HFFc6 (cell line): Measurements from ENCODE around the gene NGEF. TPM values are rescaled to one million over a fixed set of nuclear protein-coding genes. Genes with fewer than 3 reads are reported as not detected.

Experiments used
- DNase-seq: peaks from one replicate; pipeline ENCODE4 v3.0.0-alpha.2; 2018
- H3K27ac Mint-ChIP-seq: 2 replicates; pipeline ENCODE4 v1.8.0; 2020; ENCODE audit warnings: mild to moderate bottlenecking, mixed read lengths
- H3K27me3 Mint-ChIP-seq: 2 replicates; pipeline ENCODE4 v1.8.0; 2021; ENCODE audit warnings: mild to moderate bottlenecking, moderate library complexity, mixed read lengths; ENCODE audit not compliant: insufficient read depth
- H3K36me3 Mint-ChIP-seq: 2 replicates; pipeline ENCODE4 v1.8.0; 2021; ENCODE audit warnings: low read depth, mixed read lengths
- H3K4me1 Mint-ChIP-seq: 2 replicates; pipeline ENCODE4 v1.8.0; 2020; ENCODE audit warnings: low read depth, mixed read lengths
- H3K4me3 Mint-ChIP-seq: 2 replicates; pipeline ENCODE4 v1.8.0; 2020; ENCODE audit warnings: mild to moderate bottlenecking, moderate library complexity, mixed read lengths
- H3K9me3 Mint-ChIP-seq: 2 replicates; pipeline ENCODE4 v1.8.0; 2020; ENCODE audit warnings: mild to moderate bottlenecking, mixed read lengths
- CTCF ChIP-seq: fragments of 200-600 bp; sonication (generic); IDR thresholded peaks from 2 replicates; pipeline ENCODE4 v1.5.0; 2021; ENCODE audit warnings: antibody characterized with exemption, mild to moderate bottlenecking
- total RNA-seq, 6 experiments: library from RNA; stranded (reverse); fragmentation: NEBNext Ultra II Directional; extraction: Animal tissue kit (Norgen Biotek cat#: 25700); gene quantifications; 2 replicates in 1 of 6; 3 replicates in 5 of 6; pipeline ENCODE4 v1.2.3, GENCODE V29; 2021

Gene NGEF
- total RNA-seq, 6 experiments from 2014 or later: 0.20 to 0.36 (median 0.28) TPM; not detected in 3

GRCh38 chr2:233031556-233032500, 18.8 kb upstream of the NGEF start:
- Mint-ChIP-seq H3K4me1 (peaks cover 43% of the 10 kb centered on the region), H3K4me3 (no peak overlapping the region), H3K9me3 (peaks cover 4% of the 10 kb centered on the region), H3K27ac (no peak overlapping the region), H3K27me3 (no peaks in the 10 kb centered on the region; the same call in 1 of the 2 replicates), H3K36me3 (no peaks in the 10 kb centered on the region)
- no peak for TF ChIP-seq CTCF
- no peak for DNase-seq

- no peaks in the 10 kb centered on the region; the same call in none of the 2 replicates for H3K27me3 Mint-ChIP-seq
- no peak for TF ChIP-seq CTCF
- H3K9me3 Mint-ChIP-seq: no peaks in the 10 kb centered on the region
- H3K4me1 Mint-ChIP-seq: peaks cover 57% of the 10 kb centered on the region
- no peaks in the 10 kb centered on the region for H3K36me3 Mint-ChIP-seq
- H3K27ac Mint-ChIP-seq: peak overlapping the region; percentile 68
- peak overlapping the region; percentile 1; the same call in 1 of the 2 replicates for H3K4me3 Mint-ChIP-seq
- peak; percentile 71 for DNase-seq
Measured at GRCh38 chr2:233029321-233029720, 16.3 kb upstream of the NGEF start.

- Mint-ChIP-seq H3K4me1 (peaks cover 42% of the 10 kb centered on the region), H3K4me3 (peak overlapping the region; percentile 67), H3K36me3 (no peaks in the 10 kb centered on the region), H3K27ac (peak overlapping the region; percentile 63), H3K27me3 (no peaks in the 10 kb centered on the region; the same call in none of the 2 replicates), H3K9me3 (no peaks in the 10 kb centered on the region)
- TF ChIP-seq CTCF: peak; percentile 21; the same call in 1 of the 2 replicates
- DNase-seq: peak; percentile 77
Measured at GRCh38 chr2:233026198-233026813, 13.2 kb upstream of the NGEF start.

- Mint-ChIP-seq H3K4me3 (0 out of 2 replicates have a peak overlapping the region, but pooled peaks have one; percentile 67), H3K36me3 (no peaks in the 10 kb centered on the region), H3K27me3 (no peaks in the 10 kb centered on the region; the same call in none of the 2 replicates), H3K9me3 (no peaks in the 10 kb centered on the region), H3K27ac (no peak overlapping the region), H3K4me1 (peaks cover 42% of the 10 kb centered on the region)
- no peak for DNase-seq
- no peak for TF ChIP-seq CTCF
Measured at GRCh38 chr2:233025706-233026105, 12.7 kb upstream of the NGEF start.

GRCh38 chr2:233023761-233024410, 10.8 kb upstream of the NGEF start:
- no peak for DNase-seq
- TF ChIP-seq CTCF: no peak
- no peak overlapping the region for H3K4me3 Mint-ChIP-seq
- H3K27ac Mint-ChIP-seq: no peak overlapping the region
- H3K4me1 Mint-ChIP-seq: peaks cover 34% of the 10 kb centered on the region
- H3K27me3 Mint-ChIP-seq: no peaks in the 10 kb centered on the region; the same call in none of the 2 replicates
- no peaks in the 10 kb centered on the region for H3K36me3 Mint-ChIP-seq
- no peaks in the 10 kb centered on the region for H3K9me3 Mint-ChIP-seq
